ENCODE results near the gene ETFB.

ETFB gene

DNA sequence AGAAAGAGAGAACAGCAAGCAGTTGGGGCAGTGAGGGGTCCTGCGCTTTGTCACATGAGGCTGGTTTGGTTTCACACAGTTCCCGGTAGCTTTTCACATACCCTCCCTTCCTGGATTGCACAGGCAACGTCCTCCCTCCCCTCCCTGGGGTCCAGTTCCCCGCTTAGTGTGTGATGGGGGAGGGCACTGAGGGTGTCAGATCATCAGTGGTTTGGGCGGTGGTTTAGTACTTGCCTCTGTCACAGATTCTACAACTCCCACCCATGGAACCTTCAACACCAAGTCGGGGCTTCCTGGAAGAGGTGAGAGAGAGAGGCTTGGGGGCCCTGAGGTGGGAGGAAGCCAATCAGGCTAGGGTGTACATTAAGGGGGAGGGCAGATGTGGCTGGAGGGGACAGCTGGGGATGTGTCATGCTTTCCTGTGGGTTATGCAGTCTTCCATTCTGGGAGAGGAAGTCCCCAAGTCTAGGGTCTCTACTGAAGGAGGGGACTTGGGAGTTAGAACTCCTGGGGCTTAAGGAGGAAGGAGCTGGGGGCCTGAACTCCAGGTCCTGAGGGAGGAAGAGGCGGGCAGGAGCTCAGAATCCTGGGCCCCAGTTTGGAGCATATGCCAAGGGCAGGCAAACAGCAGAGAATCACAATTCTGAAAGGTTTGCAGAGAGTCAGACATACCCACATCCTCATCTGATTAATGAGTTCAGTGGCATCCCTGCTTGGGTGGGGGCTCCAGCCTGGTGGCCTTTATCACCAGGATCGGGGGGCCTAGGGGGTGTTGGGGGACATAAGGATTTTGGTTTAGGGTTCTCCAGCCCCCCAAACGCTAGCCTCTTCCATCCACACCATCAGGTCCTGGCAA is 6.7 kb upstream of the ETFB start, which contains the start of gene NKG7:
Gene NKG7 (minus strand): TSS at position 6 of the 856 bp plus-strand sequence. CDS start 119 bp downstream, outside the sequence.
- DNase-seq (ENCODE audit: low read depth), result peak; percentile 68

GRCh38 chr19:51372021-51372648 is 5.9 kb upstream of the ETFB start:
- DNase-seq (ENCODE audit: low read depth), result no peak

GRCh38 chr19:51371186-51371690 is 5.0 kb upstream of the ETFB start:
- DNase-seq (ENCODE audit: low read depth), result no peak

DNA sequence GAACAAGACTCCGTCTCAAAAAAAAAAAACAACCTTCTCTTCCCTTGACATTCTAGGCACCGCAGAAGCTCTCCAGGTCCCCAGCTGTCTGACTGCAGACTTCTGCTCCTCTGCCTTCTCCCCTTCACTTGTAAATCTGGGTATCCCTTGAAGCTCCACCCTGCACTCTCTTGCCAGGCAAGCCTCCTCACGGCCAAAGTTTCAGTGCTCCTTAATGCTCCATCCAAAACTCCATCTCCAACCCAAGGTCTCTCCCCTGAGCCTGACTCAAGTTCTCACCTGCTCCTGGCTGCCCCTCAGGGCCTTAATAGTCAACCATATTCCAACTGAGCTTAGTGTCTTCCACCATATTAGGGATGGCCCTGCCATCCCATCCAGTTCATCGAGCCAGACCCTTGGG is 4.0 kb upstream of the ETFB start:
- no peak for DNase-seq (ENCODE audit: low read depth)

- DNase-seq (ENCODE audit: low read depth), result no peak
Observed at GRCh38 chr19:51368366-51369282, 2.4 kb upstream of the ETFB start, which contains the start of gene CLDND2. Gene CLDND2, minus strand, starts transcription at chr19:51369003. Its CDS starts 426 bp downstream, at chr19:51368577.

- DNase-seq (ENCODE audit: low read depth), result peak; percentile 97
Observed at GRCh38 chr19:51367565-51368365, 1.6 kb upstream of the ETFB start.

GRCh38 chr19:51367255-51367564 is 1.0 kb upstream of the ETFB start:
- no peak for DNase-seq (ENCODE audit: low read depth)

- DNase-seq (ENCODE audit: low read depth), result peak; percentile 88
Observed at GRCh38 chr19:51366389-51367254, 434 bp upstream of the ETFB start.

DNA sequence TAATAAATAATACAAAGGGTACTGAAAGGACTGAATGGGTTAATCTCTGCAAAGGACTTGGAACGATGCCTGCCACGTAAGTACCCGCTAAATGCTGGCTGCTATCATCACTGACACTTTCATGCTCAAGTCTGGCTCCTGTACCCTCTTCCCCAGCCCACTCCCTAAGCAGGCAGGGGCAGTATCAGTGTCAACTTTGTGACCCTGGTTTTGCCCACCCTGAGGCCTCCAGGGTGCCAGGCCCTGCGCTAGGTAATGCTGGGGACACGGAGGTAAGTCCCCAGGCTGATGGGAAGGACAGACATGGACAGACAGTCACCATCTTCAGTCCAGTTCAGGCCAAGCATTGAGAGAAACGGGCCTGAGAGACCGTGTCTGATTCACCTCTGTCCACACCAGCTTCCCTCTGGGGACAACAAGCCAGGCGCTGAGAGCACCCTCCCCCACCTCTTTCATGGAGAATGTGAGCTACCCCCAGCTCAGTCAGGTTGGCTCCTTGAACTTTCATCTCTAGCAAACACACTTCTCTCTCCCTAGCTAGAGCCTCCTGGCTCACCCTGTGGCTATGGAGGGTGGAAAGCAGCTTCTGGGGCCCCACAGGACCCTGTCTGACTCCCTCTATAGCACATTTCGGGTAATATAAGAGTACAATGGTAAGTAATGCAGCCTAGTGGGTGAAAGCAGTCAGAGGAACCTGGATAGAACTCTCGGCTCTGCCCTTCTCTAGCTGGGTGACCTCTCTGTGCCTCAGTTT is 800 bp downstream of the ETFB start:
- no peak for DNase-seq (ENCODE audit: low read depth)

- DNase-seq (ENCODE audit: low read depth), result no peak
Observed at GRCh38 chr19:51364200-51365106, 1.7 kb downstream of the ETFB start.

- DNase-seq (ENCODE audit: low read depth), result no peak
Observed at GRCh38 chr19:51361239-51361638, 4.9 kb downstream of the ETFB start.

GRCh38 chr19:51359294-51359693 is 6.9 kb downstream of the ETFB start:
- DNase-seq (ENCODE audit: low read depth), result no peak

DNA sequence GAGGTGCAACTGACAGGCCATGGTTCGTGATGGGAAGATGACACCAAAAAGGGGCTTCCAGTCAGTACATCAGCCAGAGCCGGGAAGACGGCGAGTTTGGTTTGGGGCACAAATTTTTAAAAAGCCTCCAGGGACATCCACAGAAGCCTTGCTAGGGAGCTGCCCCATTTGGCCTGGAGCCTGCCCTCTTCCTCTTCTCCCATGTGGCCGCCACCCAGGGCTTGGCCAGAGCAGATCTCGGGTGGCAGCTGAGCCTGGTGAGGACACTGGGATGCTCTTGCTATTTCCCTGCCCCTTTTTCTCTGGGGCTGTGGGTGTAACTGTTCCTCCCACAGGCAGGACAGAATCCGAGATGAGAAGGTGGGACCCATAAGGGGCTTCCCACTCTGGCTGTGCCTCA is 8.2 kb downstream of the ETFB start:
- DNase-seq (ENCODE audit: low read depth), result no peak

DNA sequence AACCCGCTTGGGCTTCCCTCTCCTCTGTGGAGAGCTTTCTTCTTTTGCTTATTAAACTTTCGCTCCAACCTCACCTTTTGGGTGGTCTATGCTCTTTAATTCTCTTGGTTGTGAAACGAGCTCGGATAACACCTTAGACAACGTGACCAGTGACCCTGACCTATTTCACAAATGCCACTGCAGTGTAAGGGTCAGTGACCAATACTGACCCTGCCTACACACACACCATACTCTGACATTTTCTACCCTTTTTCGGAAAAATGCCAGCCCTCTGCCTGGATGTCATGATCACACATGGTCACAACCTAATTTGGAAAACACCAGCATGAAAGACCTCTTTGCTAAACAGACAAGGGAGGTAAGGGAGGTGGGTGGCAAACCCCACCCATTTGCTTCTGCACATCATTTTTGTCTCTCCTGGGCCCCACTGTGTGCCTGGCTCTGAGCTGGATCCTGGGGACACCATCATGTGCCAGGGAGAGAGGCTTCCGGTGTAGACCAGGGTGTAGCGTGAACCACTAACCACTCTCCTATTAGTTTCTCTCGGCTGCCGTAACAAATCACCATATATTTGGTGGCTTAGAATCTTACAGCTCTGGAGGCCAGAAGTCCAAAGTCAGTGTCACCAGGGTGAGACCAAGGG is 9.9 kb downstream of the ETFB start:
- no peak for DNase-seq (ENCODE audit: low read depth)

DNA sequence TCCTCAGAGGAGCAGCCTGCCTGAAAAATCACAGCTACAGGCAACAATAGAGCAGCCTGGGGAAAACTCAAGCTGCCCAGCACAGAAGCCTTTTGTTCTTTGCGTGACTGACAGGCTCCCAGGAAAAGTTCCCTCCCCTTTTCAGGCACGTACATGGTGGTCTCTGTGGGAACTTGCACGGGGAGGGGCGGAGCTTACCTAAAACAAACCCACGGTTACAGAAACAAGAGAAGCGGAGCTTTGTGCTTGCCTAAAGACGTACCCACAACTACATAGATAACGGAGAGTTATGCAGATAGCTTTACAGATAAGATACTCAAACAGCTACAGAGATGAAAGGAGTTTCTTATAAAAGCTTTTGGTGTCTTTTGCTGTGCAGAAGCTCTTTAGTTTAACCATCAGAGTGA is 11.4 kb downstream of the ETFB start:
- DNase-seq (ENCODE audit: low read depth), result no peak

- no peak for DNase-seq (ENCODE audit: low read depth)
Observed at GRCh38 chr19:51354103-51354741, 12.0 kb downstream of the ETFB start.

GRCh38 chr19:51352783-51353360 is 13.3 kb downstream of the ETFB start:
- no peak for DNase-seq (ENCODE audit: low read depth)
